DOHH2 (cell line): ENCODE data around the gene MPDZ.

ENCODE experiments used
- EZH2phosphoT487 ChIP-seq: fragments of 200-600 bp; sonication (generic); IDR thresholded peaks from 2 replicates; pipeline ENCODE4 v1.6.1; 2017; ENCODE audit warnings: borderline replicate concordance, mild to moderate bottlenecking, antibody characterized with exemption, low read length, moderate library complexity, mixed read lengths
- TF ChIP-seq, protein P1 (sequence below): fragments of 200-600 bp; sonication (generic); IDR thresholded peaks from one replicate; pipeline ENCODE4 v1.5.1; 2014; ENCODE audit warnings: antibody characterized with exemption, mild to moderate bottlenecking, low read depth, low read length; ENCODE audit not compliant: poor library complexity, severe bottlenecking

GRCh38 chr9:13292782-13293181 is 13.3 kb upstream of the MPDZ start:
- TF ChIP-seq, protein P1, sequence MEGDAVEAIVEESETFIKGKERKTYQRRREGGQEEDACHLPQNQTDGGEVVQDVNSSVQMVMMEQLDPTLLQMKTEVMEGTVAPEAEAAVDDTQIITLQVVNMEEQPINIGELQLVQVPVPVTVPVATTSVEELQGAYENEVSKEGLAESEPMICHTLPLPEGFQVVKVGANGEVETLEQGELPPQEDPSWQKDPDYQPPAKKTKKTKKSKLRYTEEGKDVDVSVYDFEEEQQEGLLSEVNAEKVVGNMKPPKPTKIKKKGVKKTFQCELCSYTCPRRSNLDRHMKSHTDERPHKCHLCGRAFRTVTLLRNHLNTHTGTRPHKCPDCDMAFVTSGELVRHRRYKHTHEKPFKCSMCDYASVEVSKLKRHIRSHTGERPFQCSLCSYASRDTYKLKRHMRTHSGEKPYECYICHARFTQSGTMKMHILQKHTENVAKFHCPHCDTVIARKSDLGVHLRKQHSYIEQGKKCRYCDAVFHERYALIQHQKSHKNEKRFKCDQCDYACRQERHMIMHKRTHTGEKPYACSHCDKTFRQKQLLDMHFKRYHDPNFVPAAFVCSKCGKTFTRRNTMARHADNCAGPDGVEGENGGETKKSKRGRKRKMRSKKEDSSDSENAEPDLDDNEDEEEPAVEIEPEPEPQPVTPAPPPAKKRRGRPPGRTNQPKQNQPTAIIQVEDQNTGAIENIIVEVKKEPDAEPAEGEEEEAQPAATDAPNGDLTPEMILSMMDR = no peak
- TF ChIP-seq EZH2phosphoT487 = no peak
